ENCODE data around the gene SFI1.

SFI1 gene

DNA sequence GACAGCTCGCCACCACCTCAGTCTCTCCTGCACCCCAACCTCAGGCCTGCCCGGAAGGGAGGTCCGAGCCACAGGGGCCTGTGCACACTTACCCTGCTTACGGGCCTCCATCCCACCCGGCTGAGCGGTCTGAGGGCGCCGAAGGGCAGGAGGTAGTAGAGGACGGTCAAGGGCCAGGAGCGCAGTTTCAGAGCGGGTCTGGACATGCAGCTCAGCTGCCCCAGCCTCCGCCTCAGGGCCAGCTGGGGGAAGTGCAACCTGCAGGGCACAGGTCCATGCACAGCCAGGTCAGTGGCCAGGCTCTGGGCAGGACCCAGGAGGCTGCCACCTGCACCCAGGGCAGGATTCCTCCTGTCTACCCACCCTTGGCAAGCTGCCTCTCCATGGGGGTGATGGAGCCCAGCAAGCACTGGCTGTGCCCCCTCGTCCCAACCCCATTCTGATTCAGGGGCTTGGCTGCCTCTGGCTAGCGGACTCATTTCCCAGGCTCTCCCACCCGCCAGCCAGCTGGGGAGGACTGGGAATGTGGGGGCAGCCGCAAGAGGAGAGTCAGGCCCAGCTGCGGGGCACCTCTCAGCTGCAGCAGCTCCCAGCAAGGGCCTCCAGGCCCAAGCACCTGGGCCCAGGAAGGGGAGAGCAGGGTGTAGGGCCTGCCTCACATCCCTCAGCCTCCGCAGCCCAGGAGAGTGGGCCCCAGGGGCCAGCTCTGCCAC is 127.4 kb downstream of the SFI1 start:
- Histone ChIP-seq H3K27me3 (ENCODE audit: insufficient read depth, low read length, poor library complexity) (no peaks in the 10 kb centered on the region), H3K9me3 (ENCODE audit: insufficient read depth, low read length, severe bottlenecking) (no peaks in the 10 kb centered on the region), H3K9ac (ENCODE audit: low read depth, low read length) (no peak overlapping the region), H3K79me2 (ENCODE audit: insufficient read depth, low read length) (peaks cover 78% of the 10 kb centered on the region), H3K27ac (ENCODE audit: low read length) (no peak overlapping the region), H2AFZ (ENCODE audit: low read depth, low read length) (no peak overlapping the region), H3K4me1 (ENCODE audit: insufficient read depth, low read length) (peaks cover 21% of the 10 kb centered on the region), H4K20me1 (ENCODE audit: insufficient read depth, low read length) (peaks cover 96% of the 10 kb centered on the region), H3K4me3 (ENCODE audit: low read depth in 1 of 2, low read length in 2 of 2) (no peak overlapping the region), H3K36me3 (ENCODE audit: insufficient read depth, low read length) (peaks cover 82% of the 10 kb centered on the region), H3K4me2 (ENCODE audit: insufficient read depth, low read length) (no peak overlapping the region)
- TF ChIP-seq, protein P1, sequence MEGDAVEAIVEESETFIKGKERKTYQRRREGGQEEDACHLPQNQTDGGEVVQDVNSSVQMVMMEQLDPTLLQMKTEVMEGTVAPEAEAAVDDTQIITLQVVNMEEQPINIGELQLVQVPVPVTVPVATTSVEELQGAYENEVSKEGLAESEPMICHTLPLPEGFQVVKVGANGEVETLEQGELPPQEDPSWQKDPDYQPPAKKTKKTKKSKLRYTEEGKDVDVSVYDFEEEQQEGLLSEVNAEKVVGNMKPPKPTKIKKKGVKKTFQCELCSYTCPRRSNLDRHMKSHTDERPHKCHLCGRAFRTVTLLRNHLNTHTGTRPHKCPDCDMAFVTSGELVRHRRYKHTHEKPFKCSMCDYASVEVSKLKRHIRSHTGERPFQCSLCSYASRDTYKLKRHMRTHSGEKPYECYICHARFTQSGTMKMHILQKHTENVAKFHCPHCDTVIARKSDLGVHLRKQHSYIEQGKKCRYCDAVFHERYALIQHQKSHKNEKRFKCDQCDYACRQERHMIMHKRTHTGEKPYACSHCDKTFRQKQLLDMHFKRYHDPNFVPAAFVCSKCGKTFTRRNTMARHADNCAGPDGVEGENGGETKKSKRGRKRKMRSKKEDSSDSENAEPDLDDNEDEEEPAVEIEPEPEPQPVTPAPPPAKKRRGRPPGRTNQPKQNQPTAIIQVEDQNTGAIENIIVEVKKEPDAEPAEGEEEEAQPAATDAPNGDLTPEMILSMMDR (IDR thresholded peaks at IDR 0.05; ENCODE audit: borderline replicate concordance, extremely low read depth, low read length, poor library complexity, severe bottlenecking) = no peak
- TF ChIP-seq EZH2 (IDR thresholded peaks at IDR 0.05; ENCODE audit: borderline replicate concordance, low read depth, low read length, severe bottlenecking) = no peak
- ATAC-seq (ENCODE audit: insufficient read depth, low read depth) = no peak
- no peak for DNase-seq

DNA sequence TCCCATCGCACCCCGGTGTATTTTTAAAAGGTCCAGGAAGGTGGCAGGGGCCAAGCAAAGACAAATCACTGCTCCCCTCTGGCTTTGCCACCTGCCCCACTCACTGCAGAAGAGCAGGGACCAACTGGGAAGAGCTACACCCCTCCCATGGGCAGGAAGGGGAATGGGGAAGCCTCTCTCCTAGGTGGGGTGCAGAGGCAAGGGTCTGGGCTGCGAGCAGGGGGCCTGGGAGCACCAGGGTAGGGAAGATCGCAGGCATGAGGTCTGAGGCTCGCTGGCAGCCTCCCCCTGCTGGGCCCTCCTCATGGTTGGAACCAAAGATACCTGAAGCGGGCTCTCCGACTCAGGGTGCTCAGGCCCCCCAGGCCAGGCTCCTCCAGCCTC is 128.9 kb downstream of the SFI1 start:
- peaks cover 95% of the 10 kb centered on the region for H4K20me1 ChIP-seq (ENCODE audit: insufficient read depth, low read length)

DNA sequence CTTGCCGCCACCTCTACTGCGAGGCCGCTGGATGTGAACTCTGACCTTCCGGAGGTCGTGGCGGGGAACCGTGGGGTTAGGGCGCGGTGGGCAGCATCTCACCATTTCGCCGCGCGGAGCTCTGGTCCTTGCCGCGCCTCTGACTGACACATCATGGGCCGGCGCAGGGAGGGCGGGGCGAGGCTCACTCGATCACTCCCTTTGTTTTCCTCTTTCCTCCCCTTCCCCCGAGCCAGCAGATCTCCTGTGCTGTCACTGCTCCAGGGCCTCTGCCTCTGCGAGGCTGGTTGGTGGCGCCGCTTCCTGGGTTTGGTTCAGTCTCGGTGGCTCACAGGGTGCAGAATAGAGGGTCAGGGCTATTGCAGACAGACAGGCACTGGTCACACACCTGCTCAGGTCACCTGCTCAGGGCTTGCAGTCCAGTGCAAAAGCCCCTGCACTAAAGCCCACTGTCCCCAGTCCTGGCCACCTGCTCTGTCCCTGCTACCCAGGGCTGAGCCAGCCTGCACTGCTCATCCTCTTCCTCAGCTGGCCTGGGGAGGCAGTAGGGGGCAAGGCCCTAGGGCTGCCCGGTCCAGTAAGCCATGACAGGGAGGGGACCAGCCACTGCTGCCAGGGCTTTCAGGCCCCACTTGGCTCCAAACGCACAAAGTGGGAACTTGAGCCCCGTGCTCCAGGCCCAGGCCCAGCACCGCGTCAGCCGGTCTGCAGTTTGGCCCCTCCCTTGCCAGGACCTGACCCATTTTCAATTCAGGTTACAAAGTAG is 129.5 kb downstream of the SFI1 start:
- Histone ChIP-seq H3K4me2 (ENCODE audit: insufficient read depth, low read length) (no peak overlapping the region), H3K36me3 (ENCODE audit: insufficient read depth, low read length) (peaks cover 69% of the 10 kb centered on the region), H2AFZ (ENCODE audit: low read depth, low read length) (no peak overlapping the region), H3K27ac (ENCODE audit: low read length) (no peak overlapping the region), H4K20me1 (ENCODE audit: insufficient read depth, low read length) (peaks cover 90% of the 10 kb centered on the region), H3K27me3 (ENCODE audit: insufficient read depth, low read length, poor library complexity) (no peaks in the 10 kb centered on the region), H3K79me2 (ENCODE audit: insufficient read depth, low read length) (peaks cover 94% of the 10 kb centered on the region), H3K9ac (ENCODE audit: low read depth, low read length) (0 out of 2 replicates have a peak overlapping the region, but pooled peaks have one; percentile 2), H3K4me3 (ENCODE audit: low read depth in 1 of 2, low read length in 2 of 2) (no peak overlapping the region), H3K9me3 (ENCODE audit: insufficient read depth, low read length, severe bottlenecking) (no peaks in the 10 kb centered on the region), H3K4me1 (ENCODE audit: insufficient read depth, low read length) (peaks cover 37% of the 10 kb centered on the region)
- ATAC-seq (ENCODE audit: insufficient read depth, low read depth) (no peak), DNase-seq (no peak)
- TF ChIP-seq EZH2 (IDR thresholded peaks at IDR 0.05; ENCODE audit: borderline replicate concordance, low read depth, low read length, severe bottlenecking) = no peak
- TF ChIP-seq, protein P1 (IDR thresholded peaks at IDR 0.05; ENCODE audit: borderline replicate concordance, extremely low read depth, low read length, poor library complexity, severe bottlenecking) = no peak

More for the DNA sequence above, 128.9 kb downstream of the SFI1 start:
- Histone ChIP-seq H3K4me2 (ENCODE audit: insufficient read depth, low read length) (no peak overlapping the region), H3K27ac (ENCODE audit: low read length) (no peak overlapping the region), H3K9me3 (ENCODE audit: insufficient read depth, low read length, severe bottlenecking) (no peaks in the 10 kb centered on the region), H3K4me1 (ENCODE audit: insufficient read depth, low read length) (peaks cover 35% of the 10 kb centered on the region), H2AFZ (ENCODE audit: low read depth, low read length) (no peak overlapping the region), H3K4me3 (ENCODE audit: low read depth in 1 of 2, low read length in 2 of 2) (no peak overlapping the region), H3K27me3 (ENCODE audit: insufficient read depth, low read length, poor library complexity) (no peaks in the 10 kb centered on the region), H3K79me2 (ENCODE audit: insufficient read depth, low read length) (peaks cover 93% of the 10 kb centered on the region), H3K9ac (ENCODE audit: low read depth, low read length) (no peak overlapping the region), H3K36me3 (ENCODE audit: insufficient read depth, low read length) (peaks cover 75% of the 10 kb centered on the region)
- DNase-seq (no peak), ATAC-seq (ENCODE audit: insufficient read depth, low read depth) (no peak)
- TF ChIP-seq EZH2 (IDR thresholded peaks at IDR 0.05; ENCODE audit: borderline replicate concordance, low read depth, low read length, severe bottlenecking) = no peak
- TF ChIP-seq, protein P1 (IDR thresholded peaks at IDR 0.05; ENCODE audit: borderline replicate concordance, extremely low read depth, low read length, poor library complexity, severe bottlenecking) = no peak

Data from DND-41 (cell line).